AG04450 (cell line): Measurements from ENCODE around the gene TRIM41. TPM values are rescaled to one million over a fixed set of nuclear protein-coding genes. Genes with fewer than 3 reads are reported as not detected.

Experiments
- CTCF ChIA-PET: fragments of 300-600, 350-600 bp; formaldehyde crosslinking; extraction: SDS; loops from one replicate; lab custom pipeline; 2022; ENCODE audit warnings: antibody characterized with exemption, inconsistent platforms; lab: Charles Lee
- POLR2A ChIA-PET: fragments of 350-600 bp; formaldehyde crosslinking; extraction: SDS; loops from one replicate; lab custom pipeline; 2021; ENCODE audit warnings: antibody characterized with exemption, inconsistent platforms; lab: Yijun Ruan, JAX
- DNase-seq: peaks from one replicate; pipeline ENCODE4 v3.0.0-alpha.2; 2011; ENCODE audit warnings: low read depth, low spot score
- H3K27ac ChIP-seq: one replicate; pipeline ENCODE4 v1.5.1; 2012; ENCODE audit warnings: low read depth, low read length, control low read depth
- H3K27me3 ChIP-seq: one replicate; pipeline ENCODE4 v1.6.0; 2012; ENCODE audit warnings: low read length; ENCODE audit not compliant: control insufficient read depth, insufficient read depth
- H3K4me3 ChIP-seq: 2 replicates; pipeline ENCODE4 v1.5.1; 2011; ENCODE audit warnings: mild to moderate bottlenecking, low read depth, low read length, control low read depth
- H3K9me3 ChIP-seq: 2 replicates; pipeline ENCODE4 v1.5.1; 2012; ENCODE audit warnings: low read length; ENCODE audit not compliant: control insufficient read depth, insufficient read depth
- polyA plus RNA-seq: library from polyadenylated mRNA; depleted of rRNA; stranded (reverse); fragments of >200 nt; gene quantifications from 2 replicates; pipeline ENCODE4 v1.2.3, GENCODE V29; 2011
- TF ChIP-seq, protein P1 (sequence below): IDR thresholded peaks from 2 replicates; pipeline ENCODE4 v1.5.1; 2011; ENCODE audit warnings: low read depth, low read length, control low read depth, inconsistent platforms

The TRIM41 gene
- polyA plus RNA-seq, 1 experiment = 11.5 TPM

GRCh38 chr5:181243564-181244343, 20.7 kb downstream of the TRIM41 start, which contains the start of gene RACK1:
Gene RACK1 (minus strand): TSS chr5:181243906. CDS start chr5:181243800, 106 bp downstream.
- no peaks in the 10 kb centered on the region; the same call in 1 of the 2 replicates for H3K9me3 ChIP-seq
- CTCF ChIA-PET = no interaction called here
- peak within 1 kb of the TSS; percentile 94 for H3K27ac ChIP-seq
- POLR2A ChIA-PET = interaction anchor here (0.6 to 2.3 kb wide), 7 partner anchors 9 to 54 kb away, joined by 3 to 24 read pairs (median 3); partner anchors contain the start of genes TRIM41 and TRIM52
- DNase-seq = peak; percentile 67
- peak within 1 kb of the TSS; percentile 98 for H3K4me3 ChIP-seq
- TF ChIP-seq, protein P1, sequence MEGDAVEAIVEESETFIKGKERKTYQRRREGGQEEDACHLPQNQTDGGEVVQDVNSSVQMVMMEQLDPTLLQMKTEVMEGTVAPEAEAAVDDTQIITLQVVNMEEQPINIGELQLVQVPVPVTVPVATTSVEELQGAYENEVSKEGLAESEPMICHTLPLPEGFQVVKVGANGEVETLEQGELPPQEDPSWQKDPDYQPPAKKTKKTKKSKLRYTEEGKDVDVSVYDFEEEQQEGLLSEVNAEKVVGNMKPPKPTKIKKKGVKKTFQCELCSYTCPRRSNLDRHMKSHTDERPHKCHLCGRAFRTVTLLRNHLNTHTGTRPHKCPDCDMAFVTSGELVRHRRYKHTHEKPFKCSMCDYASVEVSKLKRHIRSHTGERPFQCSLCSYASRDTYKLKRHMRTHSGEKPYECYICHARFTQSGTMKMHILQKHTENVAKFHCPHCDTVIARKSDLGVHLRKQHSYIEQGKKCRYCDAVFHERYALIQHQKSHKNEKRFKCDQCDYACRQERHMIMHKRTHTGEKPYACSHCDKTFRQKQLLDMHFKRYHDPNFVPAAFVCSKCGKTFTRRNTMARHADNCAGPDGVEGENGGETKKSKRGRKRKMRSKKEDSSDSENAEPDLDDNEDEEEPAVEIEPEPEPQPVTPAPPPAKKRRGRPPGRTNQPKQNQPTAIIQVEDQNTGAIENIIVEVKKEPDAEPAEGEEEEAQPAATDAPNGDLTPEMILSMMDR = no peak
- no peaks in the 10 kb centered on the region for H3K27me3 ChIP-seq

GRCh38 chr5:181245427-181246275, 22.6 kb downstream of the TRIM41 start:
- ChIA-PET POLR2A (interaction anchor here (1.2 kb wide), 1 partner anchor 22 kb away, joined by 4 read pairs; no protein-coding TSS in a partner anchor), CTCF (no interaction called here)
- Histone ChIP-seq H3K27me3 (no peaks in the 10 kb centered on the region), H3K4me3 (peak overlapping the region; percentile 91), H3K9me3 (no peaks in the 10 kb centered on the region; the same call in 1 of the 2 replicates), H3K27ac (peak overlapping the region; percentile 96)
- TF ChIP-seq, protein P1 = no peak
- DNase-seq = no peak

- DNase-seq = peak; percentile 54
- TF ChIP-seq, protein P1 = no peak
- POLR2A ChIA-PET = interaction anchor here (1.0 kb wide), 1 partner anchor 15 kb away, joined by 10 read pairs; no protein-coding TSS in a partner anchor
Observed at GRCh38 chr5:181246276-181247049, 23.4 kb downstream of the TRIM41 start.

GRCh38 chr5:181248277-181248676, 25.2 kb downstream of the TRIM41 start:
- H3K9me3 ChIP-seq = no peaks in the 10 kb centered on the region; the same call in 1 of the 2 replicates
- no peak overlapping the region for H3K27ac ChIP-seq
- peak overlapping the region; percentile 91 for H3K4me3 ChIP-seq
- no peaks in the 10 kb centered on the region for H3K27me3 ChIP-seq
- ChIA-PET POLR2A (no interaction called here), CTCF (no interaction called here)
- TF ChIP-seq, protein P1 = no peak
- DNase-seq = no peak

More at GRCh38 chr5:181246276-181247049, 23.4 kb downstream of the TRIM41 start:
- Histone ChIP-seq H3K27ac (peak overlapping the region; percentile 96), H3K27me3 (no peaks in the 10 kb centered on the region), H3K4me3 (peak overlapping the region; percentile 91), H3K9me3 (no peaks in the 10 kb centered on the region; the same call in 1 of the 2 replicates)
- CTCF ChIA-PET = no interaction called here
